Smooth muscle cell (in vitro differentiated cells): ENCODE measurements around the gene ENDOD1. TPM values are rescaled to one million over a fixed set of nuclear protein-coding genes. Genes with fewer than 3 reads are reported as not detected.
A peak's percentile ranks its signal among the peaks of the same experiment; 100 is the strongest.

Source experiments
- DNase-seq: peaks from one replicate; lab custom pipeline; 2025; ENCODE audit not compliant: unreplicated experiment; lab: John Stamatoyannopoulos, UW
- H2AFZ ChIP-seq: fragments of 200-600 bp; sonication (generic); 2 replicates; pipeline ENCODE4 v1.6.0; 2016; ENCODE audit warnings: antibody characterized with exemption, low read depth, mild to moderate bottlenecking
- H3F3A ChIP-seq: fragments of 200-600 bp; sonication (generic); 2 replicates; pipeline ENCODE4 v1.6.0; 2017; ENCODE audit warnings: antibody characterized with exemption, low read depth
- H3K27ac ChIP-seq: fragments of 200-600 bp; sonication (generic); 2 replicates; pipeline ENCODE4 v1.5.1; 2016; ENCODE audit warnings: low read depth, mild to moderate bottlenecking
- H3K27me3 ChIP-seq: fragments of 200-600 bp; sonication (generic); 2 replicates; pipeline ENCODE4 v1.6.1; 2016; ENCODE audit warnings: low read depth, mild to moderate bottlenecking
- H3K36me3 ChIP-seq: fragments of 200-600 bp; sonication (generic); 2 replicates; pipeline ENCODE4 v1.5.1; 2016; ENCODE audit warnings: low read depth
- H3K4me1 ChIP-seq: fragments of 200-600 bp; sonication (generic); 2 replicates; pipeline ENCODE4 v1.5.1; 2016; ENCODE audit warnings: low read depth
- H3K4me2 ChIP-seq: fragments of 200-600 bp; sonication (generic); 2 replicates; pipeline ENCODE4 v1.6.0; 2016; ENCODE audit warnings: mild to moderate bottlenecking
- H3K4me3 ChIP-seq: fragments of 200-600 bp; sonication (generic); 2 replicates; pipeline ENCODE4 v1.5.1; 2016; ENCODE audit warnings: mild to moderate bottlenecking
- H3K79me2 ChIP-seq: fragments of 200-600 bp; sonication (generic); 2 replicates; pipeline ENCODE4 v1.6.0; 2016; ENCODE audit warnings: low read depth, mild to moderate bottlenecking
- H3K9ac ChIP-seq: fragments of 200-600 bp; sonication (generic); 2 replicates; pipeline ENCODE4 v1.6.0; 2016; ENCODE audit warnings: low read depth
- H3K9me3 ChIP-seq: fragments of 200-600 bp; sonication (generic); replicated peaks from 2 replicates; pipeline ENCODE4 v1.5.1; 2016; ENCODE audit warnings: low read depth
- H4K20me1 ChIP-seq: fragments of 200-600 bp; sonication (generic); 2 replicates; pipeline ENCODE4 v1.6.0; 2016; ENCODE audit warnings: low read depth
- WGBS: methylation state at CpG from one replicate; pipeline ENCODE4 v1.1.7; 2016; ENCODE audit warnings: low lambda C conversion rate; 5-methylcytosine and 5-hydroxymethylcytosine counted together
- polyA plus RNA-seq: library from polyadenylated mRNA; unstranded; fragments of >200 nt; fragmentation: Nextera tagmentation; extraction: Ambion mirVana; gene quantifications from 2 replicates; pipeline ENCODE4 v1.2.1, GENCODE V29; 2016
- total RNA-seq: library from RNA; depleted of rRNA; stranded (reverse); fragments of >200 nt; gene quantifications from 2 replicates; pipeline ENCODE4 v1.2.3, GENCODE V29; 2014
- TF ChIP-seq, protein P1 (sequence below): fragments of 200-600 bp; sonication (generic); IDR thresholded peaks from 2 replicates; pipeline ENCODE4 v1.5.1; 2017; ENCODE audit warnings: borderline replicate concordance, mild to moderate bottlenecking, antibody characterized with exemption; ENCODE audit not compliant: insufficient read depth, poor library complexity, severe bottlenecking

The ENDOD1 gene
- total and polyA plus RNA-seq, 2 experiments from 2014 or later = 44.8 to 125 TPM

GRCh38 chr11:95092549-95093324 is 3.1 kb downstream of the ENDOD1 start:
- H3K79me2 ChIP-seq = peaks cover 65% of the 10 kb centered on the region
- H3K36me3 ChIP-seq = no peaks in the 10 kb centered on the region
- H3K27me3 ChIP-seq = no peaks in the 10 kb centered on the region
- no peak overlapping the region for H2AFZ ChIP-seq
- H3K27ac ChIP-seq = peak overlapping the region; percentile 78
- TF ChIP-seq, protein P1, sequence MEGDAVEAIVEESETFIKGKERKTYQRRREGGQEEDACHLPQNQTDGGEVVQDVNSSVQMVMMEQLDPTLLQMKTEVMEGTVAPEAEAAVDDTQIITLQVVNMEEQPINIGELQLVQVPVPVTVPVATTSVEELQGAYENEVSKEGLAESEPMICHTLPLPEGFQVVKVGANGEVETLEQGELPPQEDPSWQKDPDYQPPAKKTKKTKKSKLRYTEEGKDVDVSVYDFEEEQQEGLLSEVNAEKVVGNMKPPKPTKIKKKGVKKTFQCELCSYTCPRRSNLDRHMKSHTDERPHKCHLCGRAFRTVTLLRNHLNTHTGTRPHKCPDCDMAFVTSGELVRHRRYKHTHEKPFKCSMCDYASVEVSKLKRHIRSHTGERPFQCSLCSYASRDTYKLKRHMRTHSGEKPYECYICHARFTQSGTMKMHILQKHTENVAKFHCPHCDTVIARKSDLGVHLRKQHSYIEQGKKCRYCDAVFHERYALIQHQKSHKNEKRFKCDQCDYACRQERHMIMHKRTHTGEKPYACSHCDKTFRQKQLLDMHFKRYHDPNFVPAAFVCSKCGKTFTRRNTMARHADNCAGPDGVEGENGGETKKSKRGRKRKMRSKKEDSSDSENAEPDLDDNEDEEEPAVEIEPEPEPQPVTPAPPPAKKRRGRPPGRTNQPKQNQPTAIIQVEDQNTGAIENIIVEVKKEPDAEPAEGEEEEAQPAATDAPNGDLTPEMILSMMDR = peak; percentile 43
- H3K9me3 ChIP-seq = no peaks in the 10 kb centered on the region
- no peak overlapping the region for H3K9ac ChIP-seq
- 23% methylated on average over 5 of the region's 5 CpGs for WGBS
- no peak for DNase-seq
- peaks cover 24% of the 10 kb centered on the region for H3F3A ChIP-seq
- H4K20me1 ChIP-seq = peaks cover 16% of the 10 kb centered on the region
- no peak overlapping the region for H3K4me3 ChIP-seq
- H3K4me2 ChIP-seq = peak overlapping the region; percentile 94
- peaks cover 24% of the 10 kb centered on the region for H3K4me1 ChIP-seq

GRCh38 chr11:95093548-95093947 is 3.9 kb downstream of the ENDOD1 start:
- Histone ChIP-seq H3K9me3 (no peaks in the 10 kb centered on the region), H3K4me2 (peak overlapping the region; percentile 94), H3K79me2 (peaks cover 73% of the 10 kb centered on the region), H3K36me3 (no peaks in the 10 kb centered on the region), H3K27ac (peak overlapping the region; percentile 78), H3F3A (peaks cover 24% of the 10 kb centered on the region), H3K4me1 (peaks cover 24% of the 10 kb centered on the region), H2AFZ (no peak overlapping the region), H3K9ac (no peak overlapping the region), H3K27me3 (no peaks in the 10 kb centered on the region), H3K4me3 (no peak overlapping the region), H4K20me1 (peaks cover 16% of the 10 kb centered on the region)
- DNase-seq = no peak
- TF ChIP-seq, protein P1 = no peak
- 80% methylated on average over 3 of the region's 3 CpGs for WGBS

DNA sequence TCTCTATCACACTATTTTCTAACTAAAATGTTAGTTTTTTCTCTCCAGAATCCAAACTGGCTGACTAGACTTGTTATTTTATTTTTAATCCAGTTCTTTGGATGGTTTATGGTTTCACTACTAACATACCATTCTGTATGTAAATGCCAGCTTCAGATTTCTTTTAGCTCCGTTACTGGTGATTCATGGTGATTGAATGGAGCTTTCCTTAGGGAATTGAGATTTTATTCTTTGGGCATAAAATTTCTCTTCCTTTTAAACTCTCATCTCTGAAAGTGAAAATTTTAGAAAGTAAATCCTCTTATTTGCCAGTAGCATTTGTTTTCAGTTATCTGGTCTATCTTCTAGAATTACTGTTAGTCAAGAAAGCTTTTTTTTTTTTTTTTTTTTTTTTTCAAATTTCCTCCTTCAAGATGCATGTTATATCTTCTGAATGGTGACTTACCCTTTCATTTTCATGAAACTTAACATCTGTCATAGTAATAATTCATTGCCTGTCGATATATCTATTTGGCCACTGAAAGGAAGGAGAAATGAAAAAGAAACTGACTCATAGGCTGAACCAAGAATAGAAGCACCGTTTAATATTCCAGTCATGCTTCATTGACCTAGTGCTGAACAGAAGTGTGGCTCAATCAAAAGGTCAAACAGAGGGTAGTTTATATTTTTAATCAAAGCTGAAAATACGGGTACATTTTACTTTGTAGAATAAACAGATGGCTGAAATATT is 6.4 kb downstream of the ENDOD1 start:
- Histone ChIP-seq H3K36me3 (no peaks in the 10 kb centered on the region), H2AFZ (no peak overlapping the region), H3F3A (peaks cover 40% of the 10 kb centered on the region), H3K79me2 (peaks cover 91% of the 10 kb centered on the region), H3K9me3 (no peaks in the 10 kb centered on the region), H4K20me1 (peaks cover 21% of the 10 kb centered on the region), H3K9ac (no peak overlapping the region), H3K4me3 (no peak overlapping the region), H3K27me3 (no peaks in the 10 kb centered on the region), H3K4me2 (peak overlapping the region; percentile 76), H3K27ac (peak overlapping the region; percentile 58), H3K4me1 (peaks cover 17% of the 10 kb centered on the region)
- 55% methylated on average over 4 of the region's 4 CpGs for WGBS
- no peak for DNase-seq
- TF ChIP-seq, protein P1 = no peak
